Stimulated activated naive B cell treated with anti-CD40 and anti-IgM and Interleukin-4, amounts not matched to agents 10 μg/mL and 1 μg/mL and 100 μg/mL, for 72 hours (primary cell): ENCODE data around the gene DOK6.

Source experiments
- ATAC-seq, 2 donors: fragments of 150-1000 bp; cut with Tn5 transposase; replicated peaks; 2 replicates each; pipeline ENCODE4 v1.10.0; 2021; ENCODE audit warnings: moderate library complexity in 1 of 2
- DNase-seq: peaks from one replicate; pipeline ENCODE4 v3.0.0; 2021
- H3K27ac Mint-ChIP-seq: one replicate; pipeline ENCODE4 v1.8.0; 2022; ENCODE audit warnings: mild to moderate bottlenecking, mixed read lengths
- H3K27me3 Mint-ChIP-seq, 2 donors: one replicate each; pipeline ENCODE4 v1.8.0; 2022; ENCODE audit warnings: mixed read lengths in 2 of 2
- H3K36me3 Mint-ChIP-seq, 2 donors: one replicate each; pipeline ENCODE4 v1.8.0; 2022; ENCODE audit warnings: mixed read lengths in 2 of 2, mild to moderate bottlenecking in 1 of 2
- H3K4me1 Mint-ChIP-seq, 2 donors: one replicate each; pipeline ENCODE4 v1.8.0; 2022; ENCODE audit warnings: mixed read lengths in 2 of 2, mild to moderate bottlenecking in 1 of 2
- H3K4me3 Mint-ChIP-seq, 2 donors: one replicate each; pipeline ENCODE4 v1.8.0; 2022; ENCODE audit warnings: mild to moderate bottlenecking in 2 of 2, mixed read lengths in 2 of 2, moderate library complexity in 1 of 2
- H3K9me3 Mint-ChIP-seq, 2 donors: one replicate each; pipeline ENCODE4 v1.8.0; 2022; ENCODE audit warnings: mixed read lengths in 2 of 2, mild to moderate bottlenecking in 1 of 2

The DOK6 gene

DNA sequence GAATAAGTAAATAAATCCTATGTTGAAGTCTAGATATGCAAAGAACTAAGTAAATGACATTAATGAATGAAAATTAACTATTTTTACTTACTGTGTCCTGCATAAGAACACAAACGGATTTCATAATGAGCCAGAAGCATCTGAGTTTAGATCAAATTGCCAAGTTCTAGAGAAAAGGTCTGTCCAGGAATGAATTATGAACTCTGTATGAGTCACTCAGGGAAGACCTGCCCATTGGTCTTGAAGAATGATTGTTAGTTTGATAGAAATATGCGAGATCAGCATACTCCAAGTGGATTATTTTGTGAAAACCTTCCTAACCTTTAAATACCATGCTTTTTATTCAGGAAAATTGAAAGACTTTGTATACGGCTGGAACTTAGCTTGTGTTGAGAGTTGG is 189.5 kb downstream of the DOK6 start:
- DNase-seq (no peak), ATAC-seq (no peak)
- Mint-ChIP-seq H3K4me1 (no peaks in the 10 kb centered on the region), H3K27ac (no peak overlapping the region), H3K27me3 (peaks cover 0 to 6% of the 10 kb centered on the region in 2 donors), H3K36me3 (no peaks in the 10 kb centered on the region), H3K4me3 (no peak overlapping the region), H3K9me3 (no peaks in the 10 kb centered on the region)

DNA sequence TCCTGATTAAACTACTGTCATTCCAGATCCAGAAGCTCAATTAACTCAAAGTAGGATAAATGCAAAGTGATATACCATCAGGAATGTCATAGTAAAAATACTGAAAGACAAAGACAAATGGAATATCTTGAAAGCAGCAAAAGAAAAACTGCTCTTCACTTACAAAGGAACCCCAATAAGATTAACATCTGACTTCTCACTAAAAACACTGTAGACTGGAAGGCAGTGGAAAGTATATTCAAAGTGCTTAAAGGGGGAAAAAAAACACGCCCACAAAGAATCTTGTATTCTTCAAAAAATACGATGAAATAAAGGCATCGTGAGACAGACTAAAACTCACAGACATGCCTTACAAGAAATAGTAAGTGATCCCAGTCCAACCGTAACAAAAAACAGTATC is 195.7 kb downstream of the DOK6 start:
- DNase-seq (no peak), ATAC-seq (no peak)
- H3K4me3 Mint-ChIP-seq = no peak overlapping the region
- H3K27ac Mint-ChIP-seq = no peak overlapping the region
- H3K9me3 Mint-ChIP-seq = peaks cover 0 to 2% of the 10 kb centered on the region in 2 donors
- H3K27me3 Mint-ChIP-seq = no peaks in the 10 kb centered on the region
- H3K36me3 Mint-ChIP-seq = no peaks in the 10 kb centered on the region
- no peaks in the 10 kb centered on the region for H3K4me1 Mint-ChIP-seq

GRCh38 chr18:69597561-69597960 is 196.9 kb downstream of the DOK6 start:
- peaks cover 0 to 2% of the 10 kb centered on the region in 2 donors for H3K9me3 Mint-ChIP-seq
- no peaks in the 10 kb centered on the region for H3K4me1 Mint-ChIP-seq
- no peak overlapping the region for H3K4me3 Mint-ChIP-seq
- H3K36me3 Mint-ChIP-seq = no peaks in the 10 kb centered on the region
- DNase-seq (no peak), ATAC-seq (no peak)
- no peaks in the 10 kb centered on the region for H3K27me3 Mint-ChIP-seq
- H3K27ac Mint-ChIP-seq = no peak overlapping the region

- Mint-ChIP-seq H3K4me3 (no peak overlapping the region), H3K27me3 (no peaks in the 10 kb centered on the region), H3K36me3 (no peaks in the 10 kb centered on the region), H3K9me3 (peaks cover 0 to 2% of the 10 kb centered on the region in 2 donors), H3K27ac (no peak overlapping the region), H3K4me1 (no peaks in the 10 kb centered on the region)
- DNase-seq = no peak
- ATAC-seq = no peak
Measured at GRCh38 chr18:69599377-69599776, 198.7 kb downstream of the DOK6 start.

DNA sequence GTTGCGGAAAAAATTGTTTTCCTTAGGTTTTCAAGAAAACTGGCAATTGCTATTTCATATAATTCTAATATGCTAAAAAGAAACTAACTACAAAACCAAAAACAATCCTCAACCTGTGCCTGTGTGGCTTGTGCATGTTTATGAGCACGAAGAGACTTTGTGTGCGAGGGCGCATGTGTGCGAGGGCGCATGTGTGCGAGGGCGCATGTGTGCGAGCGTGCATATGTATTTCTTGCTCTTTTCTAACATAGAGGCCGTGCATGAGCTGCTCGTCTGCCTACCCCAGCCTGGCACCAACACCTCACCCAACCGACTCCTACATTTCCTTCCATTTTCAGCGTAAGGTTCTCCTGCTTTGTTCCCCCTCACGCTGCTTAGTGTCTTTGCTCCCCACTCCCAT is 211.6 kb downstream of the DOK6 start:
- Mint-ChIP-seq H3K4me1 (no peaks in the 10 kb centered on the region), H3K36me3 (no peaks in the 10 kb centered on the region), H3K9me3 (peaks cover 2 to 3% of the 10 kb centered on the region in 2 donors), H3K27ac (no peak overlapping the region), H3K27me3 (no peaks in the 10 kb centered on the region), H3K4me3 (no peak overlapping the region)
- no peak for ATAC-seq
- no peak for DNase-seq

DNA sequence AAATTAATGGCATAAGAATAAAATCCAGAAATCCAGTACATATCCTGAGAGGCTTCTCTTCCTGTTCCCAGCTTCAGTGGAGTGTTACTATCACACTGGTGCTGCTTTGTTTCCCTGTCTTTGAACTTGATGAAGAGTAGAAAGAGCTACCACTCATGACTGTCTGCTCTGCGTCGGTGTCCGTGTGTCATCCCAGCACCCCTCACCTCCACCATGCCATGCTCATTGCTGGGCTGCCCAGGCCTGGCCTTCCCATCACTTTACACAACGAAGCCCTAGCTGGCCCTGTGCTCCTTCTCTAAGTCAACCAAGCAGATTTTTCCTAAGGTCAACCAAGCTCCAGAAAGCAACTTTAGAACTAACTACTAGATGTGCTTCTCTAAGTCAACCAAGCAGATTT is 215.4 kb downstream of the DOK6 start:
- Mint-ChIP-seq H3K27me3 (no peaks in the 10 kb centered on the region), H3K4me1 (no peaks in the 10 kb centered on the region), H3K4me3 (no peak overlapping the region), H3K27ac (no peak overlapping the region), H3K9me3 (peaks cover 2 to 4% of the 10 kb centered on the region in 2 donors), H3K36me3 (no peaks in the 10 kb centered on the region)
- DNase-seq (no peak), ATAC-seq (no peak)

- no peak for DNase-seq
Measured at GRCh38 chr18:69617408-69617807, 216.7 kb downstream of the DOK6 start.

DNA sequence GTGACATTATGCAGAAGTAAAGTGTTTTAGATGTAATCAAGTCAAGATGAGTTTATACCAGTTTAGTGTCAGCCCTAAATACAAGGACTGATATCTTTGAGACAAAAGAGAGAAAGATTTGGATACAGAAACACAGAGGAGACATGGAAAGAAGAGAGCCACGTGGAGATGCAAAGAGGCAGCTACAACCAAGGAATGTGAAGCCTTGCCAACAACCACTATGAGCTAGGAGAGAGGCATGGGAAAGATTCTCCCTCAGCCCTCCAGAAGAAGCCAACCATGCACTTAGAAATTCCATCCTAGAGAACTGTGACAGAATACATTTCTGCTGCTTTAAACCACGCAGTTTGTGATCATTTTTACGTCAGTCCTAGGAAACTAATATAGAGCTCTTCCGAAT is 217.2 kb downstream of the DOK6 start:
- no peaks in the 10 kb centered on the region for H3K27me3 Mint-ChIP-seq
- no peak overlapping the region for H3K27ac Mint-ChIP-seq
- no peaks in the 10 kb centered on the region for H3K36me3 Mint-ChIP-seq
- no peak overlapping the region for H3K4me3 Mint-ChIP-seq
- peaks cover 0 to 4% of the 10 kb centered on the region in 2 donors for H3K9me3 Mint-ChIP-seq
- no peak for ATAC-seq
- no peaks in the 10 kb centered on the region for H3K4me1 Mint-ChIP-seq
- no peak for DNase-seq

More at GRCh38 chr18:69617408-69617807, 216.7 kb downstream of the DOK6 start:
- ATAC-seq = no peak
- H3K4me3 Mint-ChIP-seq = no peak overlapping the region
- no peaks in the 10 kb centered on the region for H3K27me3 Mint-ChIP-seq
- H3K36me3 Mint-ChIP-seq = no peaks in the 10 kb centered on the region
- no peak overlapping the region for H3K27ac Mint-ChIP-seq
- H3K4me1 Mint-ChIP-seq = no peaks in the 10 kb centered on the region
- H3K9me3 Mint-ChIP-seq = peaks cover 1 to 4% of the 10 kb centered on the region in 2 donors

DNA sequence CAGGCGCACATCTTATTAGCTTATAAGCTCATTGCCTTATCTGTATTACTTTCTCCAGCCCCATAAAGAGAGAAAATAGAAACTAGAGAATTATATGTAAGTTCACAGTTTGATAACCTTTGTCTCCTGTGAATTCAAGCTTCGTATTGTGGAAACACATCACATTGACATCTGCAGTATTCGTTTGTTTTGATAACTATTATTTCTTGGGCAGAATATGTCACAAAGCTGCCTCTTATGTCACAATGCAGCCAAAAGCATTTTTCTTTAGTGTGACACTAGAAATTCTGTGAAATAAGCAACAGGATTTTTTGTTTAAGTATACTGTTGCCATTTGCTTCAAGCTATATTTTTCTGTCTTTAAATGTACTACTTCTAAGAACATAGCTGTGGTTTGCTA is 221.5 kb downstream of the DOK6 start:
- Mint-ChIP-seq H3K4me1 (no peaks in the 10 kb centered on the region), H3K4me3 (no peak overlapping the region), H3K9me3 (peaks cover 2% of the 10 kb centered on the region in 2 donors), H3K27me3 (no peaks in the 10 kb centered on the region), H3K36me3 (no peaks in the 10 kb centered on the region), H3K27ac (no peak overlapping the region)
- no peak for ATAC-seq
- DNase-seq = no peak

DNA sequence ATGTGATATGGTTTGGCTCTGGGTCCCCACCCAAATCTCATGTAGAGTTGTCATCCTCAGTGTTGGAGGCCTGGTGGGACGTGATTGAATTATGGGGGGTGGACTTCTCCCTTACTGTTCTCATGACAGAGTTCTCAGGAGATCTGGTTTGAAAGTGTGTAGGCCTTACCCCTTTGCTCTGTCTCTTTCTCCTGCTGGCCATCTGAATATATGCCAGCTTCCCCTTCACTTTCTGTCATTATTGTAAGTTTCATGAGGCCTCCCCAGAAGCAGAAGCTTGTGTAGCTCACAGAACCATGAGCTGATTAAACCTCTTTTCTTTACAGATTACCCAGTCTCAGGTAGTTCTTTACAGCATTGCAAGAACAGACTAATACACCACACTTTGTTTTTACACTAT is 222.3 kb downstream of the DOK6 start:
- H3K4me3 Mint-ChIP-seq = no peak overlapping the region
- no peaks in the 10 kb centered on the region for H3K36me3 Mint-ChIP-seq
- no peak overlapping the region for H3K27ac Mint-ChIP-seq
- DNase-seq = no peak
- H3K4me1 Mint-ChIP-seq = no peaks in the 10 kb centered on the region
- no peak for ATAC-seq
- H3K27me3 Mint-ChIP-seq = no peaks in the 10 kb centered on the region
- peaks cover 0 to 2% of the 10 kb centered on the region in 2 donors for H3K9me3 Mint-ChIP-seq

- DNase-seq (no peak), ATAC-seq (no peak)
- H3K27ac Mint-ChIP-seq = no peak overlapping the region
- no peaks in the 10 kb centered on the region for H3K27me3 Mint-ChIP-seq
- H3K9me3 Mint-ChIP-seq = peaks cover 0 to 2% of the 10 kb centered on the region in 2 donors
- H3K4me3 Mint-ChIP-seq = no peak overlapping the region
- no peaks in the 10 kb centered on the region for H3K36me3 Mint-ChIP-seq
- no peaks in the 10 kb centered on the region for H3K4me1 Mint-ChIP-seq
Measured at GRCh38 chr18:69626171-69626570, 225.5 kb downstream of the DOK6 start.

GRCh38 chr18:69626643-69627242 is 226.1 kb downstream of the DOK6 start:
- DNase-seq (no peak), ATAC-seq (no peak)
- Mint-ChIP-seq H3K27ac (no peak overlapping the region), H3K27me3 (no peaks in the 10 kb centered on the region), H3K4me3 (no peak overlapping the region), H3K36me3 (no peaks in the 10 kb centered on the region), H3K4me1 (no peaks in the 10 kb centered on the region), H3K9me3 (peaks cover 0 to 2% of the 10 kb centered on the region in 2 donors)

DNA sequence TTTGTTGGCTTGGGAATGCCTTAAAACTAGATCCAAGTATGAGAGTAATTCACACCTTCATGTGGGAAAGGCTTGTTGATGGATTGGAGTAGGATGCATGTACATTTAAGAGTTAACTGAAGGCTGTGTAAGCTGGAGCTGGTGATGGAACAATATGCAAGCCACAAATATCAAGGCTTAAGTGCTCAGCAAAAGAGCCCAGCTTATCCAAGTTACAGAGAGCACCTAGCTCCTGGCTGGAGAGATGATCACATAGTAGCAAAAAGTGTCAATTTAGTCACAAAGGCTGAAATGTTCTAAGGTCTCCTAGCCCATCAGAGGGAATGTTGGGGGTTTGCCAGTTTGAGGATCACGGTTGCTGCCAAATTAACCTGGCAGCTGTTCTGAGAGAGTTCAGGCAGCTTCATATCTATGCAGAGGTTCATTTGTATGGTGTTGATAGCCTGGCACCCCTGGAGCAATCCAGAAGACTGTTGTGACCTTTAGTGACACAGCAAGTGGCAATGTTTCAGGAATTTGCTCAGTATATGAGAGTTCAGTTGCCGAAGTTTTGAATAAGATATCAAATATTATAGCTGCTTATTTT is 228.2 kb downstream of the DOK6 start:
- no peak for DNase-seq
- Mint-ChIP-seq H3K27ac (no peak overlapping the region), H3K4me1 (no peaks in the 10 kb centered on the region), H3K36me3 (no peaks in the 10 kb centered on the region), H3K27me3 (no peaks in the 10 kb centered on the region), H3K9me3 (peaks cover 0 to 2% of the 10 kb centered on the region in 2 donors), H3K4me3 (no peak overlapping the region)
- ATAC-seq = no peak

DNA sequence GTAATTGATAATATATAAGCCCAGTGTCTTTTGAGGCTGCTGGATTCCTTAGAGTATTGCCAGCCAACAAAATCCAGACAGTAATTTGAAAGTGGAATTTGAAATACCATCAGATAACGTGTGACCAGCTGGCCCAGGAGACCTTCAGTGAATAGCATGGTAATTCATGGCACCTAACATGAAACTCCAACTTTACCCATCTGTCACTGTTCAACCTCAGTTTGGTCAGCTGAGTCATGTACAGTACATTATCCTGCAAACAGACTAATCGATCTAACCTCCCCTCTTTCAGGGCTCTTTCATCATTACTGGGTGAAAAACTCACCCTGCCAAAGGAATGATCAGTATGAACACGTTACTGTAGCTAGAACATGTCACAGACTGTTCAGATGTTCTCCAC is 230.6 kb downstream of the DOK6 start:
- Mint-ChIP-seq H3K9me3 (peaks cover 0 to 2% of the 10 kb centered on the region in 2 donors), H3K4me3 (no peak overlapping the region), H3K27me3 (no peaks in the 10 kb centered on the region), H3K27ac (no peak overlapping the region), H3K4me1 (no peaks in the 10 kb centered on the region), H3K36me3 (no peaks in the 10 kb centered on the region)
- no peak for DNase-seq
- no peak for ATAC-seq

GRCh38 chr18:69635482-69635881 is 234.8 kb downstream of the DOK6 start:
- Mint-ChIP-seq H3K27ac (no peak overlapping the region), H3K4me3 (no peak overlapping the region), H3K36me3 (no peaks in the 10 kb centered on the region), H3K4me1 (no peaks in the 10 kb centered on the region), H3K27me3 (no peaks in the 10 kb centered on the region), H3K9me3 (no peaks in the 10 kb centered on the region)
- DNase-seq (no peak), ATAC-seq (no peak)
